H1 (cell line): Measurements from ENCODE around the gene SIM2.

ENCODE experiments used
- CTCF ChIP-seq, 3 experiments: IDR thresholded peaks; 1 replicate in 2 of 3; 2 replicates in 1 of 3; pipeline versions ENCODE4 v1.5.1 to v1.6.1; 2011; ENCODE audit warnings: low read length in 3 of 3, mild to moderate bottlenecking in 3 of 3, inconsistent platforms in 2 of 3, low read depth in 1 of 3, moderate library complexity in 1 of 3; ENCODE audit not compliant: insufficient read depth in 1 of 3; ENCODE audit errors: control extremely low read depth in 1 of 3
- EP300 ChIP-seq, 2 experiments: IDR thresholded peaks; 1 replicate in 1 of 2; 2 replicates in 1 of 2; pipeline ENCODE4 v1.6.1; 2011 to 2012; ENCODE audit warnings: low read depth in 2 of 2, low read length in 2 of 2, mild to moderate bottlenecking in 2 of 2, borderline replicate concordance in 1 of 2, inconsistent platforms in 1 of 2, moderate library complexity in 1 of 2
- EZH2 ChIP-seq: fragments of 200-600 bp; sonication (generic); IDR thresholded peaks from 2 replicates; pipeline ENCODE4 v1.7.1; 2012; ENCODE audit warnings: low read depth, mild to moderate bottlenecking, moderate library complexity, low read length, inconsistent platforms; ENCODE audit not compliant: severe bottlenecking
- GTF2F1 ChIP-seq: IDR thresholded peaks from 2 replicates; pipeline ENCODE4 v1.6.1; 2012; ENCODE audit warnings: low read depth, low read length, improper control_type of control experiment, borderline replicate concordance
- JUND ChIP-seq: IDR thresholded peaks from 2 replicates; pipeline ENCODE4 v1.6.1; 2011; ENCODE audit warnings: mild to moderate bottlenecking, improper control_type of control experiment, low read length
- RFX5 ChIP-seq: IDR thresholded peaks from 2 replicates; pipeline ENCODE4 v1.6.1; 2011; ENCODE audit warnings: low read depth, low read length, improper control_type of control experiment, borderline replicate concordance

DNA sequence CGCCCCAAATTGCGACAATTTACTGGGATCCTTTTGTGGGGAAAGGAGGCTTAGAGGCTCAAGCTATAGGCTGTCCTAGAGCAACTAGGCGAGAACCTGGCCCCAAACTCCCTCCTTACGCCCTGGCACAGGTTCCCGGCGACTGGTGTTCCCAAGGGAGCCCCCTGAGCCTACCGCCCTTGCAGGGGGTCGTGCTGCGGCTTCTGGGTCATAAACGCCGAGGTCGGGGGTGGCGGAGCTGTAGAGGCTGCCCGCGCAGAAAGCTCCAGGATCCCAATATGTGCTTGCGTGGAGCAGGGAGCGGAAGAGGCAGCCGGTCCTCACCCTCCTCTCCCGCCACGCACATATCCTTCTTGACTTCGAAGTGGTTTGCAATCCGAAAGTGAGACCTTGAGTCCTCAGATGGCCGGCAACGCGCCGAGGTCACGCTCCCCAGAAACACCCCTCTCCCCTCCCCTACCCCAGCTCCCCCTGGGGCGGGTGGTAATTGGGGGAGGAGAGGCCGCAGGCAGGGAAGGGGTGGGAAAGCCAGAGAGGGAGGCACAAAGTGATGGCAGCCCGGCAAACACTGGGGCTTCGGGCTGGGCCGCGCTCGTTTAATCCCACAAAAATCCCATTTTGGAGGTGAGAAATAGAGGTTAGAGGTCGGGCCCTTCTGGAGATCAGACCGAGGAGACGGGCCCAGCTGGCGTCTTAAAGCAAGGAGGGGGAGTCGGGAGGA lies 6.2 kb downstream of the SIM2 start:
- TF ChIP-seq CTCF (IDR thresholded peaks at IDR 0.05; ENCODE audit: control extremely low read depth in 1 of 3, insufficient read depth in 1 of 3, low read depth in 1 of 3, low read length in 3 of 3) (no peak), EP300 (IDR thresholded peaks at IDR 0.05; ENCODE audit: borderline replicate concordance in 1 of 2, low read depth in 2 of 2, low read length in 2 of 2) (no peak), JUND (no peak), EZH2 (peak; percentile 94), RFX5 (no peak), GTF2F1 (no peak)
